Stimulated activated CD8-positive, alpha-beta memory T cell treated with anti-CD3 and anti-CD28 coated beads, Interleukin-12 subunit alpha, Interleukin-12 subunit beta, amount 100 ng/mL, for 4 hours (primary cell): ENCODE data around the gene AURKB.
A peak's percentile ranks its signal among the peaks of the same experiment; 100 is the strongest.

Source experiments
- DNase-seq: peaks from one replicate; pipeline ENCODE4 v3.0.0-alpha.2; 2020; ENCODE audit warnings: low read depth

The AURKB gene

DNA sequence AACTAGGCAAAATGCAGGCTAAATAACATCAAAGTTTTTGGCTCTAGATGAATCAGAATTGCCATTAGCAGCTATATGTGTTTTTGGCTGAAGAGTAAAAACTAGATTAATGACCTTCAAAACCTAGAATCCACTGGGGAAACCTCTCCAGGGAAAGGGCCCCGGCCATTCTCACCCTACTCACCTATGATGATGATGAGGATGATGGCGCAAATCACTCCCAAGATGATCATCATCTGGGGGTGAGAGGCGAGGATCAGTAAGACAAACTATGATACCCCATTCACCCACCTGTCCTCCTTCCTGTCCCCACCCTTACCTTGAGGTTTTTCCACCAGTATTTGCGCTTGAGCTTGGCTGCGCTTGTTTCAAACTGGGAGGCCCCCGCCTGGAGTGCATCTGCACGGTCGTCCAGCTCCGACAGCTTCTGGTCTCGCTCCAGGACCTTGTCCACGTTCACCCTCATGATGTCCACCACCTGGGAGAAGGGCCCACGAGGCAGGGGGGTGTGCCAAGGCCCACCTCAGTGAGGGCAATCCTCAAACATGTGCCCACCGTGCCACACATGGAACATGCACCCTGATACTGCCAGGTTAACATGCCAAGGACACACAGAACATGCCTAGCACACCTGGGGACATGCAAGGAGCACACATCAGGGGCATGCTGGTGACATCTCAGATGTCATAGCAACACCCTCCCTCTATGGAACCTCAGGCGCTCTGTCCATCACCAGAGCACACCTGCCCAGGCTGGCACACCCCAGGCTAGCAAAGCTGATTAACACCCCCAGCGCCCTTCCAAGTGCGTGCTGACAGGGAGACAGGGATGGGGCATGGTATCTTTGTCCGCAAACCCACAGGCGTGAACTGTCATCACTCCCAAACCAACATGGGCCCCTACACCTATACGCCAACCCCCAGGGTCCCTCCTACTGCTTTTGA lies 48.8 kb downstream of the AURKB start:
- no peak for DNase-seq

DNA sequence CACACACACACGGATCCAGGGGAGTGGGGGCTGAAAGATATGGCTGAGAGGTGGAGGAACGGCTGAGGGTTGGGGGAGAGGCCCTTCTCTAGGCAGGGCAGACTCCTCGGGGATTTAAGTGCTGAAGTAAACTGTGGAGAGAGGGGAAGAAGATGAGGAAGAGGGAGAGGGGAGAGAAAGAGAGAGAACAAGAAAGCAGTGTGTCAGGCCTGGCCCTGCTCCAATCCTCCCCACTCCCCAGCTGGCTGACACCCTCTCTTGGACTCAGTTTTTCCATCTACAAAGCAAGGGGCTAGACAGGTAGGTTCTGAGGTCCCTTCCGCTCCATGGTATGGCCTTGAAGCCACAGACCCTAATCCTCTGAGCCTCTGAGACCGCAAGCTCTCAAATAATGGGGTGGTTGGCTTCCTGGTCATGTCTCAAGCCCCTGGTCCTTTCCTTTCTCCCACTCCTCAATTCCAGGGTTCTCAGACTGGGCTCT lies 49.6 kb downstream of the AURKB start:
- no peak for DNase-seq

GRCh38 chr17:8160224-8160577 lies 50.2 kb downstream of the AURKB start:
- DNase-seq: no peak

DNA sequence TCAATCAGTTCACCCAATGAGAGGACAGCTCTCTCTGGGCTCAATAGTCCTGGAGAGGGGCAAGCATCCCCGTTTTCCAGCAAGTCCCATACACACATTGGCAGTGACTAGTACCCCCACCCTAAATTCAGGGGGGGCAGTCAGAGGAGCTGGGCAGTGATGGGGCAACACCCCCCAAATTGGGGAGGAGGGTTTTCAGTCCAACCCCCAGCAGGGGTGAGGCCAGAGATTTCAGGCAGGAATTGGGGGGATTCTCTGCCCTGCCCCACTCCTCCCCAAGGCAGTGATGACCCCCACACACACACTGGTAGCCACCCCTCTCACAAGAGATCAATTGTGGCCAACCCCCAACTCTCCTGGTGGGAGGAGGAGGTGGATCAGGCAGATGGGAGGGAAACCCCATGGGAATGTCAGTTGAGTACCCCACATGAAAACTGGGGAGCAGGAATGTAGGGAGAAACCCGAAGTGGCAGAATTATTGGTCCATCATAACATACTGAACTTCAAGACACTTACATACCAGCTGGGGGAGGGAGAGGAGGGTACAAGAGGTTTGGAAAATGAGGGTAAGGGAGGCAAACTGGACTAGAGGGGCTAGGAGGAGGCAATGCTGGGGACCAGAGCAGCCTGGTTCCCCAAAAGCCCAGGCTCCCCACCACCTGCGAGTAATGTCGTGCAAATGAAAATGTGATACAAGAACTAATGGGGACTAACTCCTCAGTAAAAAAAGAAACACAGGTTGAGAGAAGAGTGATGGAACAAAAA lies 50.7 kb downstream of the AURKB start:
- no peak for DNase-seq

DNA sequence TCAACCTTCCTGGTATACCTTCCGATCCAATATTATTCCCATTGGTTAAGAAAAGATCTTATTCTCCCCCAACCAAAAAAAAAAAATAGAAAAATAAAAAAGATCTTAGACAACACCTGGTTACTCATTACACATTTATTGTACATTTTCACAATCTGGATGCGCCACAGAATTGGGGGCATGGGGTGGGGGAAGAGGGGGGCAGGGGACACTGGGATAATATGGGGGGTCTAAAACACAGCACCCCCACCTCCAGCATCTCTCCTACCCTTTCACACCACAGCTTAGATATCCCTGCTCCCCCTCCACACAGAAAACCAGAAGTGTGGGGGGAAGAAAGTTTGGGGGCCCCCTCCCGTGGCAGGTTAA lies 51.4 kb downstream of the AURKB start:
- DNase-seq: no peak

DNA sequence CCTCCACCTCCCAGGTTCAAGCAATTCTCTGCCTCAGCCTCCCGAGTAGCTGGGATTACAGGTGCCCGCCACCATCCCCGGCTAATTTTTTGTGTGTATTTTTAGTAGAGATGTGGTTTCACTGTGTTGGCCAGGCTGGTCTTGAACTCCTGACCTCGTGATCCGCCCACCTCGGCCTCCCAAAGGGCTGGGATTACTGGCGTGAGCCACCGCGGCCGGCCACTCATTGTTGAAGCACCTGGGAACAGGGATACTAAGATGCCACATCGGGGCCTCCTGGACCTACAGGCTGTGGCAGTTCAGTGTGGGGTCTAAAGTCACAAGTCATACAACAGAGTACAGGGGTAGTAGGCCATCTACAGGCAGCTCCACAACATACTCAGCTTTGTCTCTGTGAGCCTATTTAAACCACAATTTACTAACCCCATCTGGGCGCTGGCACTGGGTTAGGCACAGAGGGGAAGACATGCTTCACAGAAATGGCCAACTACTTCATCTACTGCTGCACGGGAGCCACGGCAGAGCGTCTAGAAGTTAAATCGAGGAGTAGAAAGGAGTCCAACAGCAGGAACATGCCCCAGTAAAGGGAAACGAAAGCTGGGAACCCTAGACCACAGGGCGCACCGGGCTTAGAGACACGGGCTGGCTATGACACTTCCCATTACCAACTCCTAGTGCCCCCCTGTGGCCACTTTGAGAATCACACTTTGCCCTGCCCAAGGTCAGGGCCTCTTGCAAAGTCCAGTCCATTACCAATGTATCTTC lies 51.9 kb downstream of the AURKB start:
- DNase-seq: peak; percentile 65

DNA sequence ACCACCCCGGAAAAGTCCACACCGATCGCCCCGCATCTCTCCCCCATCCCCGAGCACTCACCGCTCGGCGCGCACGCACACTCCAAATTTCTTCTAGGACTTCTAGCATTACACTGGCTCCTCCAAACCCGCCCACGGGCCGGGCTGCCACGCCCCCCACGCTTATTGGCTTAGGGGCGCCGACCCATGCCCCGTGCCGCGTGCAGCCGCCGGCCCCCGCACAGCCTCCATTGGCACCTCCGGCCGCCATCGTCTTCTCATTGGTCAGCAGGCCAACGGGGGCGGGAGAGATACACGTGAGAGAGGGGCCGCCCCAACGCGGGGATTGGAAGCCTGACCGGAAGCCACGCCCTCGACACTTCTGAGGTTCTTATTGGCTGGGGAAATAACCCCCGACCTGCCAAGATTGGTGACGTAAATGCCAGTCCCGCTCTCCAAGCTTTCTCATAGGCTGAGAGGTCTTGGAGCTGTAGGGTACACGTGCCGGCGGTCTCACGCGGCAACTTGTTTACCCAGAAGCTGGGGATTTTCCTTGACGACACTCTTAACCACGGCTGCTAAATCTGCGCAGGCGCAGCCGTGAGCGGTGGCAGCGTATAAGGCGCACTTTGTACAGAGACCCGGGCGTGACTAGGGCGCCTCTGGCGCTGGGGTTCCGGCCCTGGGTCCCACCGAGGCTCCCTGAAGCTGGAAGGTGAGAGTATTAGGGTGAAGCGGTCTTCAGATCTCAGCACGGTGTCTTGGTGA lies 54.0 kb downstream of the AURKB start:
- DNase-seq: peak; percentile 100

- DNase-seq: no peak
Measured at GRCh38 chr17:8155996-8156245, 54.5 kb downstream of the AURKB start.

- DNase-seq: no peak
Measured at GRCh38 chr17:8155231-8155995, 55.0 kb downstream of the AURKB start.
